Measurements from ENCODE around the gene LINGO4.

Gene LINGO4

GRCh38 chr1:151811181-151811580, 6.0 kb upstream of the LINGO4 start:
- H3K36me3 ChIP-seq (replicated peaks): no peaks in the 10 kb centered on the region
- peaks cover 13% of the 10 kb centered on the region for H3K27me3 ChIP-seq (replicated peaks)
- no peak overlapping the region for H3K27ac ChIP-seq
- H3K4me3 ChIP-seq (ENCODE audit: low read depth, low read length): no peak overlapping the region
- no peak for TF ChIP-seq CTCF (IDR thresholded peaks at IDR 0.05; ENCODE audit: low read depth, low read length, missing control alignments)
- DNase-seq: no peak
- in situ Hi-C loops (cut with HindIII; ENCODE audit: low pct_ligation_motif_present, low sequenced_read_pairs): no loop called here

- no peak for DNase-seq
- in situ Hi-C loops (cut with HindIII; ENCODE audit: low pct_ligation_motif_present, low sequenced_read_pairs): no loop called here
- TF ChIP-seq CTCF (IDR thresholded peaks at IDR 0.05; ENCODE audit: low read depth, low read length, missing control alignments): no peak
- no peak overlapping the region for H3K27ac ChIP-seq
- peaks cover 17% of the 10 kb centered on the region for H3K27me3 ChIP-seq (replicated peaks)
- H3K4me3 ChIP-seq (ENCODE audit: low read depth, low read length): no peak overlapping the region
- H3K36me3 ChIP-seq (replicated peaks): no peaks in the 10 kb centered on the region
These were observed 4.9 kb upstream of the LINGO4 start for GRCh38 chr1:151809985-151810556.

- no peaks in the 10 kb centered on the region for H3K36me3 ChIP-seq (replicated peaks)
- H3K27ac ChIP-seq: no peak overlapping the region
- no peak for TF ChIP-seq CTCF (IDR thresholded peaks at IDR 0.05; ENCODE audit: low read depth, low read length, missing control alignments)
- H3K27me3 ChIP-seq (replicated peaks): peaks cover 21% of the 10 kb centered on the region
- in situ Hi-C loops (cut with HindIII; ENCODE audit: low pct_ligation_motif_present, low sequenced_read_pairs): no loop called here
- DNase-seq: no peak
- H3K4me3 ChIP-seq (ENCODE audit: low read depth, low read length): no peak overlapping the region
These were observed 4.2 kb upstream of the LINGO4 start for GRCh38 chr1:151809290-151809984.

GRCh38 chr1:151807766-151808165, 2.5 kb upstream of the LINGO4 start:
- no peak overlapping the region for H3K4me3 ChIP-seq (ENCODE audit: low read depth, low read length)
- no peak overlapping the region for H3K27ac ChIP-seq
- peaks cover 27% of the 10 kb centered on the region for H3K27me3 ChIP-seq (replicated peaks)
- in situ Hi-C loops (cut with HindIII; ENCODE audit: low pct_ligation_motif_present, low sequenced_read_pairs): no loop called here
- DNase-seq: no peak
- no peaks in the 10 kb centered on the region for H3K36me3 ChIP-seq (replicated peaks)
- no peak for TF ChIP-seq CTCF (IDR thresholded peaks at IDR 0.05; ENCODE audit: low read depth, low read length, missing control alignments)

- no peak for TF ChIP-seq CTCF (IDR thresholded peaks at IDR 0.05; ENCODE audit: low read depth, low read length, missing control alignments)
- Histone ChIP-seq H3K4me3 (ENCODE audit: low read depth, low read length) (no peak overlapping the region), H3K27me3 (replicated peaks) (peaks cover 30% of the 10 kb centered on the region), H3K36me3 (replicated peaks) (no peaks in the 10 kb centered on the region), H3K27ac (no peak overlapping the region)
- no peak for DNase-seq
- in situ Hi-C loops (cut with HindIII; ENCODE audit: low pct_ligation_motif_present, low sequenced_read_pairs): no loop called here
These were observed 1.9 kb upstream of the LINGO4 start for GRCh38 chr1:151807131-151807530.

- TF ChIP-seq CTCF (IDR thresholded peaks at IDR 0.05; ENCODE audit: low read depth, low read length, missing control alignments): no peak
- in situ Hi-C loops (cut with HindIII; ENCODE audit: low pct_ligation_motif_present, low sequenced_read_pairs): no loop called here
- H3K27ac ChIP-seq: no peak overlapping the region
- H3K4me3 ChIP-seq (ENCODE audit: low read depth, low read length): no peak overlapping the region
- H3K27me3 ChIP-seq (replicated peaks): peaks cover 30% of the 10 kb centered on the region
- no peaks in the 10 kb centered on the region for H3K36me3 ChIP-seq (replicated peaks)
- no peak for DNase-seq
These were observed 951 bp upstream of the LINGO4 start for GRCh38 chr1:151806170-151806569.

Data from brain microvascular endothelial cell (primary cell).